Fibroblast of the aortic adventitia (primary cell): ENCODE data around the gene ARHGAP26. TPM values are rescaled to one million over a fixed set of nuclear protein-coding genes. Genes with fewer than 3 reads are reported as not detected.

Source experiments
- DNase-seq: peaks from one replicate; pipeline ENCODE4 v3.0.0-alpha.2; 2010; ENCODE audit warnings: low read depth
- H3K4me3 ChIP-seq: 2 replicates; pipeline ENCODE4 v1.5.1; 2011; ENCODE audit warnings: low read depth, mild to moderate bottlenecking, control low read depth, low read length, moderate library complexity
- CTCF ChIP-seq: IDR thresholded peaks from 2 replicates; pipeline ENCODE4 v1.5.1; 2011; ENCODE audit warnings: mild to moderate bottlenecking, low read length, control low read depth, inconsistent platforms; ENCODE audit not compliant: insufficient read depth
- total RNA-seq: library from RNA; depleted of rRNA; stranded (reverse); fragments of >200 nt; gene quantifications from 2 replicates; pipeline ENCODE4 v1.2.3, GENCODE V29; 2012; ENCODE audit warnings: low replicate concordance

The ARHGAP26 gene
- total RNA-seq, 1 donor: 9.0 TPM

GRCh38 chr5:142784401-142784955, 14.3 kb downstream of the ARHGAP26 start:
- DNase-seq: no peak
- H3K4me3 ChIP-seq: no peak overlapping the region
- no peak for TF ChIP-seq CTCF

DNA sequence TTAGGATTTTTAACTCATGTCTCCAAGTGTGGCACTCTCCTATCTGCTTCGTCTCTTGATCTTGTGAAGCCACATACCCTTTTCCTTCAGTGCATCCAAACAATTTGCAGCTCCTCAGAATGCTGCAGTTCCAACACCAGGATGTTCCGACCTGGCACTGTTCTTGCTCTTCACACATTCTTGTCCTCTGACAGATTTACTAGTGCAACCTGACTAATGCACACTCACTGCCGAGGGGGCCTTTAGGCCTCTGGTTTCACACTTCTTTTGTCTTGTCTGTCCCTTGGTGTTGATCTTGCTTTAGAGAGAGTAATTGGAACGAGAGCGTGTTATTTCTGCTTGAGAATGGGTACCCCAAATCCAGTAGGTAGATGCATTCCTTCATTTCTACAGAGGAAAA, 15.0 kb downstream of the ARHGAP26 start:
- TF ChIP-seq CTCF: no peak
- H3K4me3 ChIP-seq: no peak overlapping the region
- DNase-seq: no peak

DNA sequence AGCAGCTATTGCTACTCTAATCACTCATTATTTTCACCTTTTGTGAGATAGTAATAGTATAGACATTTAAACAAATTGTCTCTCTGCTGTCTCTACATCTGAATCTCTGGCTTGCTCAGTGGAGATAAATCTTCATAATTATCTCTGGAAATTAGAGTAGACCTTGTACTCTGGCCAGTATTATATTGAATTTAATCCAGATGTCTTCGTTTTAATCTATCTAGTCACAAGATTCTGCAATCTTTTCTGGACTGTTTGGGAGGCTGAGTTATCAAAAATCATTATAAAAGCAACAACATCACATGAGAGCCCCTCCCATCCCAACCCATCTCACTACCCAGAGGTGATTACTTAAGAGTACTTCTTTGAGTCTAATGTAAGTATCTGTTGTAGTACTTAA, 19.0 kb downstream of the ARHGAP26 start:
- TF ChIP-seq CTCF: no peak
- peak; percentile 30 for DNase-seq
- no peak overlapping the region for H3K4me3 ChIP-seq

DNA sequence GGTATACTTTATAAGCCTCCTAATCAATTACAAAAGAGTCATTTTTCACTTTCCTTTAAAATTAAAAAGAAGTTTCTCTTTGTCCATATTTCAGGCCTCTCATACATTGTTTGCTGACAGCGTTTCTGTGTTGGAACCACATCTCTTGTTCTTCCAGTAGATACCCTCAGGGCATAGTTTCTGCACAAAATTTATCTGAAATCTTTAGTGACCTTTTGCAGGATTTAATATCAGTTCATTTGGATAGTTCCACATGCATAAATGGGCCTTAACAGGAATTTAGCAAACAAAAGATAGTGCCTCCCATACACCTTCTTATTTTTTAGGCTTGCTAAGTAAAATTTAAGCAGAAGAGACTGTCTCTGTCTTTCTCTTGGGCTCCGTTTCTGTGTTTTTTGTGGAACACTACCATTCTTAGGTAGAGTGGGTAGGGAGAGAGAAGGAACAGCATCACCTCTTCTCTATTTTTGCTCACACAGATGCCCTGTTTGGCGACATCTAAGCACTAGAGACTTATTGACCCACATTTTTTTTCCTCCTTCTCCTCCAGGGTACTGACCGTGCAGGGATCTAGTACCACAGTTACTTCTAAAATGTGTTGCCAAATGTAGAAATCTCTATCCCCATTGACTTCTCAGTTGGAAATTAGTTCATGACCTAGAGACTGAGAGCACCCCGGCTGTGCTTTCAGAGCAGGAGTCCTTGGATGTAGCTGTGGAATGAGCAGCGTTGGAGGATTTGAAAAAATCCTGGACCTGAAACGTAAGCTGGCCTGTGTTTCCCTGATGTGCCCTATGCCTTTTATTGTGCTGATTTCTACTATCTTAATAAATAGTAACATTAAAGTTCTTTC, 22.1 kb downstream of the ARHGAP26 start:
- no peak for DNase-seq
- no peak for TF ChIP-seq CTCF
- no peak overlapping the region for H3K4me3 ChIP-seq

GRCh38 chr5:142792865-142793232, 22.7 kb downstream of the ARHGAP26 start:
- H3K4me3 ChIP-seq: no peak overlapping the region
- no peak for TF ChIP-seq CTCF
- DNase-seq: no peak

DNA sequence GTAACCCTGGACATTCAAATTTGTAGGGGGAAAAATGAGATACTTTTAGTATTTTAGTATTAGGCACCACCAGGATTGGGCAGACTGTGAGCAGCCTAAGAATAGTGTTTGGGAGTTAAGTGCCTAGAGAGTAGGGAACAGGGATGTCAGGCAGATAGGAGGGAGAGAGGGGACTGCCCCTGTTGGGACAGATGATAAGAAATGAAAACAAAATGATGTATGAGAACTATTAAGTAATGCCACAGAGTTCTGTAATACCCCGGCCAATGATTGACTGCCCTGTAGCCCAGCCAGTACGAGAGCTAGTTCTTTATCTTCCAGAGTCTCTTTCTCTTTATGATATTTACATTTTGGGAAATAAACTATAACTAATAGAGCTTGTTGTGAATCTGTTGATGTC, 24.4 kb downstream of the ARHGAP26 start:
- H3K4me3 ChIP-seq: no peak overlapping the region
- TF ChIP-seq CTCF: no peak
- no peak for DNase-seq
